CD14-positive monocyte (primary cell): Measurements from ENCODE around the gene NAT10. TPM values are rescaled to one million over a fixed set of nuclear protein-coding genes. Genes with fewer than 3 reads are reported as not detected.

Source experiments
- DNase-seq, 3 donors: peaks; one replicate each; pipeline ENCODE4 v3.0.0-alpha.2; 2011 to 2022
- H2AFZ ChIP-seq: 2 replicates; pipeline ENCODE4 v1.6.0; 2012; ENCODE audit warnings: mild to moderate bottlenecking, low read depth, low read length, inconsistent platforms; ENCODE audit not compliant: insufficient read depth, poor library complexity, severe bottlenecking
- H3K27ac ChIP-seq, 2 donors: 1 replicate in 1 of 2; 2 replicates in 1 of 2; pipeline ENCODE4 v1.5.1; 2012 to 2013; ENCODE audit warnings: low read length in 2 of 2, control low read depth in 1 of 2, inconsistent platforms in 1 of 2, low read depth in 1 of 2, mild to moderate bottlenecking in 1 of 2
- H3K27me3 ChIP-seq, 2 donors: one replicate each; pipeline versions ENCODE4 v1.6.0 to v1.6.1; 2011 to 2013; ENCODE audit warnings: low read length in 2 of 2; ENCODE audit not compliant: control insufficient read depth in 2 of 2, insufficient read depth in 2 of 2
- H3K36me3 ChIP-seq, 2 donors: replicated peaks in 1 of 2; 1 replicate in 1 of 2; 2 replicates in 1 of 2; pipeline versions ENCODE4 v1.5.1 to v1.6.1; 2012 to 2013; ENCODE audit warnings: low read length in 2 of 2, control low read depth in 1 of 2, inconsistent platforms in 1 of 2, mild to moderate bottlenecking in 1 of 2; ENCODE audit not compliant: insufficient read depth in 2 of 2, control insufficient read depth in 1 of 2
- H3K4me1 ChIP-seq, 2 donors: 1 replicate in 1 of 2; 2 replicates in 1 of 2; pipeline versions ENCODE4 v1.5.1 to v1.6.1; 2012 to 2013; ENCODE audit warnings: low read length in 2 of 2, control low read depth in 1 of 2, inconsistent platforms in 1 of 2, mild to moderate bottlenecking in 1 of 2, moderate library complexity in 1 of 2; ENCODE audit not compliant: insufficient read depth in 2 of 2, control insufficient read depth in 1 of 2
- H3K4me2 ChIP-seq: replicated peaks from 2 replicates; pipeline ENCODE3; 2012; ENCODE audit warnings: low read length, moderate library complexity, mild to moderate bottlenecking; ENCODE audit not compliant: poor library complexity, severe bottlenecking; ENCODE audit errors: extremely low read depth
- H3K4me3 ChIP-seq, 3 experiments: fragments of 200-600 bp in 1 of 3; sonication (generic) in 1 of 3; replicated peaks in 1 of 3; 1 replicate in 2 of 3; 2 replicates in 1 of 3; pipeline ENCODE4 v1.5.1; 2011 to 2013; ENCODE audit warnings: low read length in 3 of 3, mild to moderate bottlenecking in 3 of 3, control low read depth in 2 of 3, low read depth in 2 of 3, inconsistent platforms in 1 of 3, moderate library complexity in 1 of 3
- H3K79me2 ChIP-seq: 2 replicates; pipeline ENCODE4 v1.6.0; 2012; ENCODE audit warnings: mild to moderate bottlenecking, control low read depth, inconsistent platforms, low read length, moderate library complexity; ENCODE audit not compliant: insufficient read depth
- H3K9ac ChIP-seq: 2 replicates; pipeline ENCODE4 v1.6.0; 2017; ENCODE audit warnings: low read length, mild to moderate bottlenecking; ENCODE audit not compliant: insufficient read depth, poor library complexity, severe bottlenecking
- H3K9me3 ChIP-seq, 2 donors: replicated peaks in 1 of 2; 1 replicate in 1 of 2; 2 replicates in 1 of 2; pipeline versions ENCODE4 v1.5.1 to v1.6.1; 2012 to 2013; ENCODE audit warnings: low read length in 2 of 2, control low read depth in 1 of 2; ENCODE audit not compliant: control insufficient read depth in 1 of 2, insufficient read depth in 1 of 2
- H4K20me1 ChIP-seq: 2 replicates; pipeline ENCODE4 v1.6.0; 2012; ENCODE audit warnings: mild to moderate bottlenecking, low read length, control low read depth, moderate library complexity; ENCODE audit not compliant: insufficient read depth
- H3K27ac Mint-ChIP-seq, 7 donors: one replicate each; pipeline ENCODE4 v1.8.0; 2020; ENCODE audit warnings: mild to moderate bottlenecking in 7 of 7, mixed read lengths in 7 of 7, moderate library complexity in 6 of 7, inconsistent platforms in 2 of 7
- H3K27me3 Mint-ChIP-seq, 3 donors: one replicate each; pipeline ENCODE4 v1.8.0; 2021 to 2022; ENCODE audit warnings: low read depth in 3 of 3, mild to moderate bottlenecking in 3 of 3, mixed read lengths in 3 of 3, moderate library complexity in 3 of 3, inconsistent platforms in 1 of 3
- H3K36me3 Mint-ChIP-seq, 2 donors: one replicate each; pipeline ENCODE4 v1.8.0; 2020; ENCODE audit warnings: mixed read lengths in 2 of 2, inconsistent platforms in 1 of 2, mild to moderate bottlenecking in 1 of 2
- H3K4me1 Mint-ChIP-seq: one replicate; pipeline ENCODE4 v1.8.0; 2020; ENCODE audit warnings: mild to moderate bottlenecking, mixed read lengths
- H3K4me3 Mint-ChIP-seq, 2 donors: one replicate each; pipeline ENCODE4 v1.8.0; 2020; ENCODE audit warnings: mild to moderate bottlenecking in 2 of 2, mixed read lengths in 2 of 2, moderate library complexity in 1 of 2
- H3K9me3 Mint-ChIP-seq, 7 donors: one replicate each; pipeline ENCODE4 v1.8.0; 2020 to 2022; ENCODE audit warnings: mixed read lengths in 7 of 7, mild to moderate bottlenecking in 6 of 7, moderate library complexity in 6 of 7, inconsistent platforms in 2 of 7
- CTCF ChIP-seq: fragments of 200-600 bp; IDR thresholded peaks from one replicate; pipeline ENCODE4 v1.8.0; 2022; ENCODE audit warnings: antibody characterized with exemption, mild to moderate bottlenecking
- WGBS: methylation state at CpG from one replicate; pipeline ENCODE4 v1.1.5; 2013; ENCODE audit warnings: missing lambda C conversion rate; ENCODE audit not compliant: insufficient coverage; 5-methylcytosine and 5-hydroxymethylcytosine counted together
- intact Hi-C, 2 donors: fragments of 100-400 bp; cut with micrococcal nuclease; formaldehyde crosslinking; loops; one replicate each; pipeline versions ENCODE4 v1.15.0 to v1.15.1; 2023
- polyA plus RNA-seq, 3 donors: library from polyadenylated mRNA; depleted of rRNA in 1 of 3; unstranded in 2 of 3; stranded (reverse) in 1 of 3; fragments of 300-500 nt in 2 of 3; fragments of >200 nt in 1 of 3; fragmentation: Illumina TruSeq in 2 of 3; gene quantifications; 1 replicate in 2 of 3; 2 replicates in 1 of 3; pipeline ENCODE4 v1.2.3, GENCODE V29; 2012 to 2021

Gene NAT10
- polyA plus RNA-seq, 3 donors = 10.1 to 13.3 (median 13.1) TPM

GRCh38 chr11:34176751-34177209 lies 71.4 kb downstream of the NAT10 start:
- Histone ChIP-seq H3K9ac (no peak overlapping the region), H3K27ac (no peak overlapping the region), H3K4me3 (no peak overlapping the region), H2AFZ (no peak overlapping the region), H3K36me3 (no peaks in the 10 kb centered on the region), H3K79me2 (no peaks in the 10 kb centered on the region), H3K4me2 (no peak overlapping the region), H4K20me1 (no peaks in the 10 kb centered on the region), H3K4me1 (peaks cover 26 to 27% of the 10 kb centered on the region in 2 donors), H3K9me3 (no peaks in the 10 kb centered on the region), H3K27me3 (no peaks in the 10 kb centered on the region)
- intact Hi-C loops = loop anchor here (10.0 kb wide), 2 partner anchors 288 to 318 kb away; no protein-coding TSS in a partner anchor
- H3K9me3 Mint-ChIP-seq = no peaks in the 10 kb centered on the region
- TF ChIP-seq CTCF = no peak
- H3K27ac Mint-ChIP-seq = no peak overlapping the region
- no peaks in the 10 kb centered on the region for H3K36me3 Mint-ChIP-seq
- DNase-seq = no peak
- H3K4me3 Mint-ChIP-seq = no peak overlapping the region
- peaks cover 0 to 7% (median 0%) of the 10 kb centered on the region in 3 donors for H3K27me3 Mint-ChIP-seq
- peaks cover 27% of the 10 kb centered on the region for H3K4me1 Mint-ChIP-seq
- WGBS = 100% methylated on average over 2 of the region's 2 CpGs

DNA sequence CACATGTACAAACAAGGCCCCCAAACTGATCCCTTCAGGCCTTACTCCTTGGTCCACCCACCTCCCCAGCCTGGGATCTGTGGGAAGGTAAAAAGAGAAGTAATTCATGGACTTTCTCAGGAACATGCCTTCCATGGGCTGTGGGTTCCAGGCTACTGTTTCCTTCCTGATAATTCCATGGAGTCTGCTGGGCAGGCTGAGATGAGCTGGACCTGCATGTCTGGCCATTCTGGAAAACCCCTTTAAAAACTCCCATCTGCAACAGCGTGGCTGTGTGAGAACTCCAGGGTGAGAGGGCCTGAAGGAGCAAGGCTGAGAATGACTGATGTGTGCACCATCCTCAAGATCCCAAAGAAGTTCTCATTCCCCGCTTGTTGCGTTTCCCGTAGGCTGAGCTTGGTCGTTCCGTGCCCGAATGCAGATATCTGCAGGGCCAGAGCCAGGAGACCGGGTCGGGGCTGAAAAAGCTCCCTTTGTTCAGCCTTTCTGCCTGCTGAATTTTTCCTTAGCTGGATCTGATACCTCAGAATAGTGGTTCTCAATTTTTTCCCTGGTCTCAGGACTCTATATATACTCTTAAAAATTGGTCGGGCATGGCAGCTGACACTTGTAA lies 72.9 kb downstream of the NAT10 start:
- Histone ChIP-seq H3K27ac (no peak overlapping the region), H3K36me3 (no peaks in the 10 kb centered on the region), H3K4me1 (peaks cover 27 to 29% of the 10 kb centered on the region in 2 donors), H3K9me3 (no peaks in the 10 kb centered on the region), H3K79me2 (no peaks in the 10 kb centered on the region), H3K9ac (no peak overlapping the region), H4K20me1 (no peaks in the 10 kb centered on the region), H2AFZ (no peak overlapping the region), H3K4me2 (no peak overlapping the region), H3K4me3 (no peak overlapping the region), H3K27me3 (no peaks in the 10 kb centered on the region)
- no peaks in the 10 kb centered on the region for H3K36me3 Mint-ChIP-seq
- DNase-seq = peak in 1 of 3 donors; percentile 32
- no peak for TF ChIP-seq CTCF
- intact Hi-C loops = loop anchor here (10.0 kb wide), 2 partner anchors 286 to 316 kb away; no protein-coding TSS in a partner anchor
- 97% methylated on average over 9 of the region's 10 CpGs for WGBS
- H3K27ac Mint-ChIP-seq = no peak overlapping the region
- no peaks in the 10 kb centered on the region for H3K9me3 Mint-ChIP-seq
- no peak overlapping the region for H3K4me3 Mint-ChIP-seq
- peaks cover 0 to 5% (median 0%) of the 10 kb centered on the region in 3 donors for H3K27me3 Mint-ChIP-seq
- peaks cover 29% of the 10 kb centered on the region for H3K4me1 Mint-ChIP-seq
